ENCODE results near the gene CDK6.
"Not testable (repeated sequence)": the region's sequence is repeated elsewhere in the genome, so short reads cannot be mapped to it uniquely, and the experiment has no call there.

The CDK6 gene

GRCh38 chr7:92612501-92612900 is 223.9 kb downstream of the CDK6 start:
- no peak for DNase-seq

- DNase-seq, result no peak
Observed at GRCh38 chr7:92611735-92612134, 224.6 kb downstream of the CDK6 start.

GRCh38 chr7:92609921-92610518 is 226.4 kb downstream of the CDK6 start:
- DNase-seq, result no peak

GRCh38 chr7:92608380-92609322 is 227.7 kb downstream of the CDK6 start:
- no peak for DNase-seq

GRCh38 chr7:92606985-92607384 is 229.4 kb downstream of the CDK6 start:
- no peak for DNase-seq

- DNase-seq, result not testable (repeated sequence)
Observed at GRCh38 chr7:92604517-92604916, 231.9 kb downstream of the CDK6 start.

- no peak for DNase-seq
Observed at GRCh38 chr7:92603089-92603445, 233.3 kb downstream of the CDK6 start.

- no peak for DNase-seq
Observed at GRCh38 chr7:92602352-92603088, 233.9 kb downstream of the CDK6 start.

GRCh38 chr7:92598310-92598981 is 237.9 kb downstream of the CDK6 start:
- no peak for DNase-seq

- DNase-seq, result no peak
Observed at GRCh38 chr7:92595281-92595680, 241.1 kb downstream of the CDK6 start.

GRCh38 chr7:92594746-92595145 is 241.6 kb downstream of the CDK6 start:
- no peak for DNase-seq

- DNase-seq, result no peak
Observed at GRCh38 chr7:92590711-92591310, 245.6 kb downstream of the CDK6 start.

GRCh38 chr7:92589056-92589455 is 247.3 kb downstream of the CDK6 start:
- DNase-seq, result no peak

GRCh38 chr7:92588561-92588960 is 247.8 kb downstream of the CDK6 start:
- no peak for DNase-seq

GRCh38 chr7:92586841-92587240 is 249.5 kb downstream of the CDK6 start:
- DNase-seq, result no peak

GRCh38 chr7:92586403-92586802 is 250.0 kb downstream of the CDK6 start:
- DNase-seq, result no peak

GRCh38 chr7:92584953-92585352 is 251.4 kb downstream of the CDK6 start:
- no peak for DNase-seq

GRCh38 chr7:92582948-92583347 is 253.4 kb downstream of the CDK6 start:
- DNase-seq, result no peak

- DNase-seq, result no peak
Observed at GRCh38 chr7:92576296-92576695, 260.1 kb downstream of the CDK6 start.

- DNase-seq, result no peak
Observed at GRCh38 chr7:92569137-92569536, 267.2 kb downstream of the CDK6 start.

GRCh38 chr7:92567460-92567859 is 268.9 kb downstream of the CDK6 start:
- no peak for DNase-seq

GRCh38 chr7:92563345-92563744 is 273.0 kb downstream of the CDK6 start:
- no peak for DNase-seq

GRCh38 chr7:92560602-92561001 is 275.8 kb downstream of the CDK6 start:
- DNase-seq, result no peak

Data from CD4-positive, alpha-beta T cell treated with Interleukin-17A for 4 hours (primary cell).